Aortic smooth muscle cell (primary cell): Measurements from ENCODE around the gene FAM210B. TPM values are rescaled to one million over a fixed set of nuclear protein-coding genes. Genes with fewer than 3 reads are reported as not detected.

Experiments used
- total RNA-seq: library from RNA; depleted of rRNA; stranded (reverse); fragments of >200 nt; gene quantifications from 2 replicates; pipeline ENCODE4 v1.2.3, GENCODE V29; 2014

Gene FAM210B, protein sequence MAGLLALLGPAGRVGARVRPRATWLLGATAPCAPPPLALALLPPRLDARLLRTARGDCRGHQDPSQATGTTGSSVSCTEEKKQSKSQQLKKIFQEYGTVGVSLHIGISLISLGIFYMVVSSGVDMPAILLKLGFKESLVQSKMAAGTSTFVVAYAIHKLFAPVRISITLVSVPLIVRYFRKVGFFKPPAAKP
- 34.2 and 39.3 TPM in 2 replicates for total RNA-seq

DNA sequence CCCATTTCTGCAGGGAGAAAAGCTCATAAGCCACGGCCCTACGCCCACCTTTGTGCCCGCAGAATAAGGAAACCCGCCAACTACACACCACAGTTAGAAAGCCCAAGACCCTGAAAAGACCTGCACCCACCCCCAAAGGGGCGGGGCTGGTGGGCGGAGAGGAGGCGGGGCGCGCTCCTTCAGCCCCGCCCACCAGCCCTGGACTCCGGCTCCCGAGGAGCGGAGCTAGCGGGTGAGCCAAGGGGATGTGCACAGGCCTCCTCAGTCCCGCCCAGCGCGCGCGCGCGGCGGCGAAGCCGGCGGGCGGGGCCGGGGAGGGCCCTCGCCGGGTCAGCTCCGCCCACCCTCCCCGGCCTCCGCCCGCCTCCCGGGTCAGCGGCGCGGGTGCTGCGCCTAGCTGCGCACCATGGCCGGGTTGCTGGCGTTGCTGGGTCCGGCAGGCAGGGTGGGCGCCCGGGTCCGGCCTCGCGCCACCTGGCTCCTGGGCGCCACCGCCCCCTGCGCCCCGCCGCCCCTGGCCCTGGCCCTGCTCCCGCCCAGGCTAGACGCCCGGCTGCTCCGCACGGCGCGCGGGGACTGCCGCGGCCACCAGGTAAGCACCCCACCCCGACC lies at the start of gene FAM210B:
FAM210B (plus strand) TSS at position 375 of the 612 bp plus-strand sequence; CDS start at position 407, 32 bp downstream.

DNA sequence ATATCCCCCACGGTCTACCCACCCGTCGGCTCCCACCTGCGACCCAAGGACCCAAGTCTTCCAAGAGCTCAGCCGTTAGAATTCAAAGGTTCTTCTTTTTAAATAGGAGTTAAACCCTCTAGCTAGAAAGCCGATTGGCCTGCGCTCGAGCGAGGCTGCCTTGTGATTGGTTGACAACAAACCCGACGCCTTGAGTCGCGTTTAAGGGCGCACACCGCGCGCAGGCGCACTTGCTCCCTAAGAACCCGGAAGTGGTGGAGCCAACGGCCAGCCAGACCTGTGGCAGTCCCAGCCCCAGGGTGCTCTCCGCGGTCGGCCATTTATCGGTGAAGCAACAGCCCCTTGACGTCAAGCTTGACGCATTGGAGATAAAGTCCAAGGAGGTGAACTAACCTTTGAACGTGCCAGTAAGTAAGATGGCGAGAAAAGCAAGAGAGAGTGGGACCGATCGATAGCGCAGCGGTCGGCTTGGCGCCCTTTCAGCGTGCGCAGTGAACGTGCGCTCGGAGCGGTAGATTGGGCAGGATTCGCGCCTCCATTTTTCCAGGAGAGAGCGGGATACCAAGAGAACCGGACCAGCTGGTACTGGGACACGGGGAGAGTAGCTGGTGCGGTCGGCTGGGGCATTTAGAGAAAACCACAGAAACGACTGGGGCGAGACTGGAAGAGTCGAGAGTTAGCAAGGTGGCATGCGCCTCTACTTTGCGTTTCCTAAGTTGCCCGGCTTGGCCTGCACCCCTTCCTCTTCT lies 33.5 kb downstream of the FAM210B start, which contains the start of the genes AURKA and CSTF1:
AURKA (minus strand) TSS at position 84 of the 749 bp plus-strand sequence. CDS start 4,018 bp downstream, outside the sequence.
CSTF1 (plus strand) TSS at position 514 of the 749 bp plus-strand sequence. CDS start 2,908 bp downstream, outside the sequence.

DNA sequence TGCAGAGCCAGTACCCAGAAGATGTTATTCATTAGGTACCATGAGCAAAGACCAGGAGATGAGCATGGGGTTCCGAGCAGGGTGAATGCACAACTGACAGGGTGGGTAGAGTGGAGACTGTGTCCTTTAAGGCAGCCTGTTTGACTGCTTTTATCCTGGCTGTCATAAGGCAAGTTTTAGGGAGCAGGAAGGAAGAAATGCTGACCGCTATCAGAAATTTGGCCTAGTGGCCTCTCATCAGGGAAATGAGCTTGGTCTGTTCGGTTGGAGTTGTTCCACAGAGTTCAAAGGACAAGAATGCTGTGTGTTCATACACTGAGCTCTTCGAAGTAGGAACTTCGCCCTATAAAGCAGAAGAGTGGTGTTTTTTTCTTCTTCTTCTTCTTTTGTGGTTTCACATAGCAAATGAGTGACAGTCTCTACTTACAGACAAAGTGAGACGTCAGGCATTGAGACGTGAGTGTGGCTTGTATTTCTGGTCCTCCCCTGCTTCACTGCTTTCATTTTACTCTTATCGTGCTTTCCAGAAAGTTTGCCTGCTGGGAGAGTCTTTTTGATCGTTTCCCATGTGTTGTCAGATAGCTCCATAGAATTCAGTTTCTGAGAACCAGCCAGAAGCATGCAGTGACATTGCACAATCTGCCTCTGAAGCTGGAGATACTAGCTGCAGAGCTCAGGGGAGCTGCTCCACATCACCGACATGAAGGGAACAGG lies 53.1 kb downstream of the FAM210B start, which contains the start of gene CASS4:
CASS4 (plus strand) TSS at position 502 of the 714 bp plus-strand sequence; CDS start at position 701, 199 bp downstream.

Other genes starting within 250 kb of the FAM210B start
- gene MC3R, start 110.2 kb upstream of the FAM210B start, total RNA-seq: not detected in 2 replicates
- gene AURKA, start 33.2 kb downstream of the FAM210B start, total RNA-seq: 15.2 and 27.0 TPM in 2 replicates
- 27.3 and 29.9 TPM in 2 replicates for gene CSTF1, start 33.7 kb downstream of the FAM210B start, total RNA-seq
- 0.13 TPM in 1 of 2 replicates, not detected in the other for gene CASS4, start 53.3 kb downstream of the FAM210B start, total RNA-seq
- gene RTF2, start 109.7 kb downstream of the FAM210B start, total RNA-seq: 85.5 and 94.3 TPM in 2 replicates
- gene FAM209A, start 165.8 kb downstream of the FAM210B start, total RNA-seq: 0.12 TPM in 1 of 2 replicates, not detected in the other
- gene FAM209B, start 174.3 kb downstream of the FAM210B start, total RNA-seq: not detected in 2 replicates